Suprapubic skin (tissue), 4 donors: ENCODE data around the gene TMEM272.

Experiments used
- CTCF ChIP-seq, 2 donors: fragments of 200-600 bp in 1 of 2; fragments of 450-650 bp in 1 of 2; sonication (generic) in 1 of 2; IDR thresholded peaks; one replicate each; pipeline ENCODE4 v1.5.1; 2016 to 2019; ENCODE audit warnings: antibody characterized with exemption in 2 of 2, mild to moderate bottlenecking in 1 of 2, moderate library complexity in 1 of 2
- EP300 ChIP-seq: sonication (generic); formaldehyde crosslinking; IDR thresholded peaks from one replicate; pipeline ENCODE4 v1.6.1; 2017; ENCODE audit warnings: antibody characterized with exemption
- POLR2A ChIP-seq, 2 donors: fragments of 450-650 bp; IDR thresholded peaks; one replicate each; pipeline ENCODE4 v1.6.1; 2017; ENCODE audit warnings: antibody characterized with exemption in 2 of 2, mild to moderate bottlenecking in 2 of 2, moderate library complexity in 2 of 2
- POLR2AphosphoS5 ChIP-seq, 3 donors: sonication (generic); formaldehyde crosslinking; IDR thresholded peaks; one replicate each; pipeline ENCODE4 v1.6.1; 2017; ENCODE audit warnings: antibody characterized with exemption in 3 of 3

GRCh38 chr13:51856998-51857397, 12.0 kb upstream of the TMEM272 start:
- TF ChIP-seq POLR2A (IDR thresholded peaks at IDR 0.05) (no peak), EP300 (no peak), CTCF (IDR thresholded peaks at IDR 0.05) (no peak), POLR2AphosphoS5 (IDR thresholded peaks at IDR 0.05) (no peak)
